ENCODE measurements around the gene MCRS1.

DNA sequence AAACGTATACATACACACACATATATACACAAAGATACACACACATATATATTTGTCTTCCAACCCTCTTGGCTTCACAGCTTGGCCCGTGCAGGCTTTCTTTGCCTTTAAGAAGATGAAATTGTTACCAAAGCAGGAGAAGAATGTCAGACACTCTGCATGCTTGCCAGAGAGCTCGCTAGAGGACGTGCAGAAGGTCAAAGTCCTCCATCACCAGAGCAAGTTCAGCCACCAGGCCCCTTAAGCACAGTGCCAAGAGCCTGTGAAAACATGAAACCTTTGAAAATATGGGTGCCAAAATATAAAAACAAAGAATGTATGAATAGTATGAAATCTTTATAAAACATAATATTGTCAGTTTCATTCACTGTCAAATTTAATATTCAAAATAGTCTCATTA, 14.9 kb upstream of the MCRS1 start:
- no peak for TF ChIP-seq KDM1A (IDR thresholded peaks at IDR 0.05; ENCODE audit: borderline replicate concordance)
- TF ChIP-seq POLR2AphosphoS5 (IDR thresholded peaks at IDR 0.05; ENCODE audit: low read length) = no peak
- no peak for TF ChIP-seq MTA2 (IDR thresholded peaks at IDR 0.05; ENCODE audit: low read depth)
- TF ChIP-seq SMC3 (IDR thresholded peaks at IDR 0.05; ENCODE audit: borderline replicate concordance, low read length) = no peak
- no peak for TF ChIP-seq MYC (IDR thresholded peaks at IDR 0.05; ENCODE audit: insufficient read depth, insufficient read length, insufficient replicate concordance, low read length, severe bottlenecking)
- TF ChIP-seq MEF2A (IDR thresholded peaks at IDR 0.05; ENCODE audit: insufficient read depth, low read depth, low read length) = no peak
- no peak for TF ChIP-seq CTCF (IDR thresholded peaks at IDR 0.05 in 2 of 3, conservative IDR thresholded peaks at IDR 0.05 in 1 of 3; ENCODE audit: control insufficient read depth in 2 of 3, extremely low read depth in 1 of 3, insufficient read depth in 1 of 3, low read depth in 3 of 3, low read length in 3 of 3)
- TF ChIP-seq IKZF2 (IDR thresholded peaks at IDR 0.05) = no peak
- no peak for TF ChIP-seq ELK1 (IDR thresholded peaks at IDR 0.05; ENCODE audit: low read depth, low read length)

Data from GM12878 (cell line).